Mesendoderm (in vitro differentiated cells): Measurements from ENCODE around the gene RETREG2.

ENCODE experiments used
- DNase-seq: peaks from one replicate; pipeline ENCODE4 v3.0.0; 2013
- H2AK5ac ChIP-seq: 2 replicates; pipeline ENCODE4 v1.6.1; 2013; ENCODE audit warnings: low read length, inconsistent platforms
- H2BK120ac ChIP-seq: 2 replicates; pipeline ENCODE4 v1.6.1; 2013; ENCODE audit warnings: low read depth, mild to moderate bottlenecking, low read length, moderate library complexity, mixed read lengths
- H2BK15ac ChIP-seq: replicated peaks from 2 replicates; pipeline ENCODE4 v1.6.1; 2013; ENCODE audit warnings: low read depth, mild to moderate bottlenecking, moderate library complexity
- H2BK5ac ChIP-seq: 2 replicates; pipeline ENCODE4 v1.6.1; 2013; ENCODE audit warnings: low read length, inconsistent platforms
- H3K18ac ChIP-seq: 2 replicates; pipeline ENCODE4 v1.6.1; 2013; ENCODE audit warnings: mild to moderate bottlenecking, low read length, mixed read lengths
- H3K23ac ChIP-seq: one replicate; pipeline ENCODE4 v1.6.1; 2013; ENCODE audit warnings: low read length
- H3K27ac ChIP-seq: 2 replicates; pipeline ENCODE4 v1.5.1; 2013; ENCODE audit warnings: low read depth, mild to moderate bottlenecking, inconsistent platforms, low read length, moderate library complexity
- H3K27me3 ChIP-seq: 2 replicates; pipeline ENCODE4 v1.6.1; 2013; ENCODE audit warnings: low read length, control low read depth, mild to moderate bottlenecking, inconsistent platforms; ENCODE audit not compliant: insufficient read depth, poor library complexity
- H3K36me3 ChIP-seq: 2 replicates; pipeline ENCODE4 v1.6.1; 2013; ENCODE audit warnings: low read length, inconsistent platforms; ENCODE audit not compliant: control insufficient read depth, insufficient read depth
- H3K4ac ChIP-seq: one replicate; pipeline ENCODE4 v1.6.1; 2013; ENCODE audit warnings: low read depth, mild to moderate bottlenecking, low read length, moderate library complexity
- H3K4me1 ChIP-seq: 2 replicates; pipeline ENCODE4 v1.6.1; 2013; ENCODE audit warnings: low read depth, low read length, inconsistent platforms; ENCODE audit not compliant: control insufficient read depth
- H3K4me2 ChIP-seq: 2 replicates; pipeline ENCODE4 v1.6.1; 2013; ENCODE audit warnings: low read length
- H3K4me3 ChIP-seq: 2 replicates; pipeline ENCODE4 v1.5.1; 2013; ENCODE audit warnings: mild to moderate bottlenecking, low read length
- H3K56ac ChIP-seq: one replicate; pipeline ENCODE4 v1.6.1; 2013; ENCODE audit warnings: low read length
- H3K79me1 ChIP-seq: 2 replicates; pipeline ENCODE4 v1.6.1; 2013; ENCODE audit warnings: low read length, inconsistent platforms
- H3K79me2 ChIP-seq: 2 replicates; pipeline ENCODE4 v1.6.1; 2013; ENCODE audit warnings: mild to moderate bottlenecking, low read length; ENCODE audit not compliant: control insufficient read depth, insufficient read depth
- H3K9ac ChIP-seq: 2 replicates; pipeline ENCODE4 v1.6.1; 2013; ENCODE audit warnings: low read length, inconsistent platforms
- H4K5ac ChIP-seq: one replicate; pipeline ENCODE4 v1.6.1; 2013; ENCODE audit warnings: low read length
- H4K8ac ChIP-seq: one replicate; pipeline ENCODE4 v1.6.1; 2013; ENCODE audit warnings: low read depth, mild to moderate bottlenecking, control low read depth, low read length, moderate library complexity
- WGBS: extraction: QIAGEN DNeasy Blood & Tissue Kit; methylation state at CpG from one replicate; pipeline ENCODE4 v1.1.7; 2013; ENCODE audit warnings: low lambda C conversion rate, missing lambda C conversion rate; ENCODE audit not compliant: insufficient coverage; ENCODE audit errors: extremely low coverage; 5-methylcytosine and 5-hydroxymethylcytosine counted together

Gene RETREG2

DNA sequence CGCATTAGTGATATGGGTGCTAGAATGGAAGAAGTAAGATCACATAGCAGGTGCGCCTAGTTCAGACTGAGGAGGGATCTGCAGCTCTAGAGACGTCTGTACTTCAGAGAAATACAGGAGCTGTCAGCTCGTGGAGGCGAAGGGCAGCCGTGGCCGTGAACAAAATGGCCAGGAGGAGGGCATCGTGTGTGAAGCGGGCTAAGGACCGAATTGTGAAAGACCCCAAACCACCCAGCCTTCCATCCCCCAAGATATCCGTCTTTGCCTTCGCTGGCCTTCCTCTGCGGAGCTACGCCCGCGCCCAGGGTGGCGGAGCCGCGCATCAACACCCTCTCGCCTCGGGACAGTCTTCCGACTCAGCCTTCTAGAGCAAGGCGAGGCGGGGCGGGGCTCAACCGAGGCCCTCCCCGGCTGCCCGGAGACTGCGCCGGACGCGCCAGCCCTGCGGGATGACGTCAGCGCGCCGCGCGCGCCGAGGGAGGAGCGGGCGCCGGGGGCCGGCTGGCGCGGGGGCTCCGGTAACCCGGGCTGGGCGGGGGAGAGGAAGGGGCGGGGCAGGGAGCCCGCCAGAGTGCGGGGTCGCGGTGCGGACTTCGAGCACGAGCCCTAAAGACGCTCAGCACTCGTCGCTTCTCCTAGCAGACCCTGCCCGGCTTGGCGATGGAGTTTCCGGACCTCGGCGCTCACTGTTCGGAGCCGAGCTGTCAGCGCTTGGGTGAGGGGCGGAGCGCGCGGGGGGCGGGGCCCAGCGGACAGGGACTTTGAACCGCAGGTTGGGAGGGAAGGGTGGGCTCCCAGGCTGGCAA, 28.5 kb downstream of the RETREG2 start, which contains the start of gene ZFAND2B:
ZFAND2B (plus strand) TSS at position 455 of the 806 bp plus-strand sequence; CDS start at position 661, 206 bp downstream.
- H3K4me2 ChIP-seq, result peak within 1 kb of the TSS; percentile 91
- H4K8ac ChIP-seq, result no peak within 1 kb of the TSS
- H3K36me3 ChIP-seq, result no peaks in the 10 kb centered on the region
- H3K79me1 ChIP-seq, result no peaks in the 10 kb centered on the region
- no peaks in the 10 kb centered on the region for H3K27me3 ChIP-seq
- peak; percentile 96 for DNase-seq
- H2BK120ac ChIP-seq, result no peak within 1 kb of the TSS
- peak within 1 kb of the TSS; percentile 79 for H3K9ac ChIP-seq
- H3K4ac ChIP-seq, result no peak within 1 kb of the TSS
- no peaks in the 10 kb centered on the region for H3K79me2 ChIP-seq
- H2AK5ac ChIP-seq, result no peak within 1 kb of the TSS
- H3K56ac ChIP-seq, result peak within 1 kb of the TSS; percentile 96
- H2BK15ac ChIP-seq, result no peak within 1 kb of the TSS
- peak within 1 kb of the TSS; percentile 79 for H3K27ac ChIP-seq
- H3K4me3 ChIP-seq, result peak within 1 kb of the TSS; percentile 68
- H2BK5ac ChIP-seq, result no peak within 1 kb of the TSS
- no peak within 1 kb of the TSS for H4K5ac ChIP-seq
- H3K4me1 ChIP-seq, result peaks cover 4% of the 10 kb centered on the region
- WGBS, result no CpG with 5 or more reads among the region's 76 CpGs
- H3K18ac ChIP-seq, result peak within 1 kb of the TSS; percentile 68
- H3K23ac ChIP-seq, result no peak within 1 kb of the TSS

GRCh38 chr2:219207134-219207883, 29.2 kb downstream of the RETREG2 start:
- H3K36me3 ChIP-seq, result peaks cover 2% of the 10 kb centered on the region
- H2AK5ac ChIP-seq, result no peak overlapping the region
- H2BK5ac ChIP-seq, result no peak overlapping the region
- H2BK120ac ChIP-seq, result no peak overlapping the region
- H3K4ac ChIP-seq, result no peak overlapping the region
- no peaks in the 10 kb centered on the region for H3K79me1 ChIP-seq
- H3K27ac ChIP-seq, result no peak overlapping the region
- H3K18ac ChIP-seq, result no peak overlapping the region
- no peak overlapping the region for H3K23ac ChIP-seq
- H3K4me3 ChIP-seq, result peak overlapping the region; percentile 46
- WGBS, result no CpG with 5 or more reads among the region's 22 CpGs
- H3K27me3 ChIP-seq, result no peaks in the 10 kb centered on the region
- peak overlapping the region; percentile 70 for H3K9ac ChIP-seq
- no peak overlapping the region for H4K8ac ChIP-seq
- H3K56ac ChIP-seq, result peak overlapping the region; percentile 88
- peaks cover 4% of the 10 kb centered on the region for H3K4me1 ChIP-seq
- peak; percentile 20 for DNase-seq
- no peaks in the 10 kb centered on the region for H3K79me2 ChIP-seq
- H4K5ac ChIP-seq, result no peak overlapping the region
- peak overlapping the region; percentile 91 for H3K4me2 ChIP-seq
- H2BK15ac ChIP-seq, result no peak overlapping the region

DNA sequence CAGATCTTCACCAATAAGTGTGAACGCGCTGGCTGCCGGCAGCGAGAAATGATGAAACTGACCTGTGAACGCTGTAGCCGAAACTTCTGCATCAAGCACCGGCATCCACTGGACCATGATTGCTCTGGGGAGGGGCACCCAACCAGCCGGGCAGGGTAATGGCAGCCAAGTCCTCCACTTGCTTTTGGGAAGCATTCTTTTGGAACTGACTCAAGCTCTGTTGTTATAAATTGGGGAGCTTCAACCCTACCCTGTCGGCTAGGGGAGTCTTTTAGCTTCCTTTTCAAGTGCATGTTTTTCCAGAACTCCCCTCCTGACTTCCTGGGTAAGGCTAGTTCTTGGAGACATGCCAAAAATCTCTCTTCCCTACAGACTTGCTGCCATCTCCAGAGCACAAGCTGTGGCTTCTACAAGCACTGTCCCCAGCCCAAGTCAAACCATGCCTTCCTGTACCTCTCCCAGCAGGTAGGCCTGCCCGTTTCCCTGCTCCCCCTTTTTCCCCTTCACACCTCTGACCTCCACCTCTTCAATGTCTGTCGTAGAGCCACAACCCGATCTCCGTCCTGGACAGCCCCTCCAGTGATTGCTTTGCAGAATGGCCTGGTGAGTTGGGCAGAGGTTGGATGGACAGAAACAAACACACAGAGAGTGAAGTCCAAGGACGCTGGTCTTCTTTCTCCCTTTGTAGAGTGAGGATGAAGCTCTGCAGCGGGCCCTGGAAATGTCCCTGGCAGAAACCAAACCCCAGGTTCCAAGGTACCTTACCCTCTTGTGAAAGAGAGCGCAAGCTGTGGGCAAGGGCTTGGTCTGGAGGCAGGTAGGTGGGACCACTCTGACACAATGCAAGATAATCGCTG, 30.0 kb downstream of the RETREG2 start:
- Histone ChIP-seq H3K9ac (no peak overlapping the region), H3K4ac (no peak overlapping the region), H3K23ac (no peak overlapping the region), H3K56ac (no peak overlapping the region), H3K4me1 (peaks cover 4% of the 10 kb centered on the region), H2BK5ac (no peak overlapping the region), H3K27me3 (no peaks in the 10 kb centered on the region), H3K4me2 (no peak overlapping the region), H3K18ac (no peak overlapping the region), H4K8ac (no peak overlapping the region), H4K5ac (no peak overlapping the region), H2AK5ac (no peak overlapping the region), H3K79me1 (no peaks in the 10 kb centered on the region), H3K27ac (no peak overlapping the region), H3K36me3 (peaks cover 2% of the 10 kb centered on the region), H3K79me2 (no peaks in the 10 kb centered on the region), H2BK15ac (no peak overlapping the region), H3K4me3 (no peak overlapping the region), H2BK120ac (no peak overlapping the region)
- DNase-seq, result no peak
- WGBS, result no CpG with 5 or more reads among the region's 17 CpGs

- Histone ChIP-seq H4K8ac (no peak overlapping the region), H3K56ac (no peak overlapping the region), H3K27me3 (no peaks in the 10 kb centered on the region), H3K9ac (no peak overlapping the region), H3K18ac (no peak overlapping the region), H4K5ac (no peak overlapping the region), H3K79me1 (no peaks in the 10 kb centered on the region), H3K4ac (no peak overlapping the region), H2BK120ac (no peak overlapping the region), H2BK15ac (no peak overlapping the region), H3K23ac (no peak overlapping the region), H3K4me2 (no peak overlapping the region), H3K4me3 (no peak overlapping the region), H2AK5ac (no peak overlapping the region), H3K4me1 (peaks cover 4% of the 10 kb centered on the region), H3K79me2 (no peaks in the 10 kb centered on the region), H3K36me3 (peaks cover 4% of the 10 kb centered on the region), H2BK5ac (no peak overlapping the region), H3K27ac (no peak overlapping the region)
- DNase-seq, result no peak
- no CpG with 5 or more reads among the region's 18 CpGs for WGBS
Observed at GRCh38 chr2:219209236-219210195, 31.4 kb downstream of the RETREG2 start.
